Measurements from ENCODE around the gene UNC5A. TPM values are rescaled to one million over a fixed set of nuclear protein-coding genes. Genes with fewer than 3 reads are reported as not detected.

Gene UNC5A
- total RNA-seq, 1 donor from 2014 or later = not detected

DNA sequence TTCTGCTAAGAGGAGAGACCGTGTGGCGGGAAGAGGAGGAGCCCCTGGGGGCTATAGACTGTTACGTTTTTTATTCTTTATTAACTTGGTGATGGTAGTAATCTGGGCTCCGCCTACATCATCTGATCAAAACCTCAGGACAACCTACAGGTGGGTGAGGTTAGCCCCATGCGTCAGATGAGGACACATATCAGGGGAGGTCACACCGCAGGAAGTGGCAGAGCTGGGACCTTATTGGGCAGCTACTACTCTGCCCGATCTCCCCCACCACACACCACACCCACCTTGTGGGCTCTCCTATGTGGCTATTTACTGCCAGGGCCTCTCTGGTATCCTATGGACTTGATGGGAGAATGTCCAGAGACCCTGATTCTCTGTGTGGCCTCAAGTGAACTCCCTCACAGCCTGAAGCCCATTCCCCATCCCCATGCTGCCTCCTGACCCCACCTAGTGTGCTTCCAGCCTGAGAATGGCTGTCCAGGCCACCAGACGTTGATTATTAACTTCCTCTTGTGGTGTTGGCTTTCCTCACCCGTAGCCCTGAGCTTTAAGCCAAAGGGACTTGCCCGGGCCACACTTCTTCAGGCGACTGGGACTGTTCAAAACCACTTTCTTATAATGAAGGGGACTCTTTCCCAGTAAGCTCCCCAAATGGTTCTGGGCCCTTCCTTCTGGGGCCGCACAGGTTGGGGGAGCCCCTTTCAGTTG is 8.2 kb downstream of the UNC5A start:
- intact Hi-C loops (cut with micrococcal nuclease) = loop anchor here (10.0 kb wide), 1 partner anchor 136 kb away; no protein-coding TSS in a partner anchor

DNA sequence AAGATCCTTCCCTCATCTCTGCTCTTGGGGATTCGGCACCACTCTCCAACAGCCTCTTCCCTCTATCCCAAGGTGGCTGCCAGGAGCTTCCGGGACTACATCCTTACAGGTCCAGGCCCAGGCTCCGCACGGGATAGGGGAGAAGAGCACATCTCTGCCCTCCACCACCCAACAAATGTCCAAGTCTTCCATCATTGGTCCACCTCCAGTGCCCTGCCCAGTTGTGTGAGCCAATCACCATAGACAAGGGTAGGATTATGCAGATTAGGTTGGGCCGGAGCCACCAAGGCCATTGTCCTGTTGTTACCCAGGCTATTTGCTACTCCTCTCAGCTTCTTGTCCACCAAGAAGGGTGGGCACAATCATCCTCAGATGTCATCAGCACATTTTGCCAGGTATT is 9.1 kb downstream of the UNC5A start:
- intact Hi-C loops (cut with micrococcal nuclease) = loop anchor here (10.0 kb wide), 1 partner anchor 135 kb away; no protein-coding TSS in a partner anchor

DNA sequence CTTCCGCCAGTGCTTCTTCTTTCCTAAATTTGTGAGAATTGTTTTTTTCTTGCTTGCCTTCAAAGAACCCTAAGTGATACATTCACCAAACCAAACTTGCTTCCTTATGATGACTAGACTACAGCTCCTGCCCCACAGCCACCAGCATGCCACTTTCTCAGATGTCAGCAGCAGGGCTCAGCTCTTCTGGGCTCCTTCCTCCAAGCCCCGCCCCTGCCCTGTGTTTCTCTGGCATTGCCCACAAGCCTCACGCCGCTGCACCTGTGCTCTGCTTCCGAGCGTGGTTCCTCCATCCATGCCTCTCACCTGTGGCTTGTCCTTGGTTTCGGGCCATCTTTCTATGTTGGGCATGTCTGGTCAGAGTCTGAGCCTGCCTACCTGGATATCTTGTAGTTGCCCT is 10.6 kb downstream of the UNC5A start:
- intact Hi-C loops (cut with micrococcal nuclease) = no loop called here

DNA sequence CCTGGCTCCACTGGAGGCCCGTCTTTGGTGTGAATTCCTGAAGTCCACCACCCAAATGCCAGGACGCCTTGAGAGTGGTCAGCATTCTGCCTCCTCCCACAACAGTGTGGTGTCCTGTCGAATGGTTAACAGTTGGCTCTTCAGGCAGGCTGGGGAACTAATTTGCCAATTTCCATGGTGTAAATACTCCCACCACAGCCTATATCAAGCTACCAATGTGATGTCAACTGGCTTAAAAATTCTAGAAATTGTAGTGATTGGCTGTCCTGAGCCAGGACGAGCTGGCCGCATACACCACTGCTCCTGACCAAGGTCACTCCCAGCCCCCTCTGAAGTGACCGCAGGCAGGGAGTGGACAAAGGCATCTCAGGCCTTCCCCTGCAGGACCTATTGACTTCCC is 11.1 kb downstream of the UNC5A start:
- intact Hi-C loops (cut with micrococcal nuclease) = no loop called here

DNA sequence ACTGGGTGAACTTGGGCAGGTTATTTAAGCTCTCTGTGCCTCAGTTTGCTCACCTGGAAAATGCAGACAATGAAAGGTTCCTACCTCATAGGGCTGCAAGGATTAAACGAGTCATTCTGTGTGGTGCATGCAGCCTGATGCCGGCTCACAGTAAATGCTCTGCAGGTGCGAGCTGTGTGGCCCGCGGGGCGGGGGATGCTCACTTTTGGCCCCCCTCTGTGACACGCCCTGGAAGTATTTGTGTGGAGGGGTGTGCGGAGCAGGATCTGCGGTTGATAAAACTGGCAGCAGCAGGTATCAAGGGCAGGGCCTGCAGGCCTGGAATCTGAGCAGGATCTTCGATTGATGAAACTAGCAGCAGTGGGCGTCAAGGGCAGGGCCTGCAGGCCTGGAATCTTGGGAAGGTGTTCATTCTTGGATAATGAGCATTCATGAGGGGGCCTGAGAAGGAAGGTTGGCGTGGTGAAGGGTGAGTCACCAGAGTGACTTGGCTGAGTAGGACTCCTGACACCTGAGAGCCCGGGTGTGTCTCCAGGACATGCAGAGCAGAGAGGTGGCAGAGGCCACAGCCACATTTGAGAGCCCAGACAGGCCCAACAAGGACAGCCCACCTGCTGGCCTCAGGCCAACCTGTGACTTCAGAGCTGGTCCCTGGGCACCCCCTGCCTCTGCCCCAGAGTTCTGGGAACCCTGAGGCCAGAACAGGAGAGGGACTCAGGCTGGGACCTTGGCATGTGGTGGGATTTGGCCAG is 11.9 kb downstream of the UNC5A start:
- intact Hi-C loops (cut with micrococcal nuclease) = no loop called here

DNA sequence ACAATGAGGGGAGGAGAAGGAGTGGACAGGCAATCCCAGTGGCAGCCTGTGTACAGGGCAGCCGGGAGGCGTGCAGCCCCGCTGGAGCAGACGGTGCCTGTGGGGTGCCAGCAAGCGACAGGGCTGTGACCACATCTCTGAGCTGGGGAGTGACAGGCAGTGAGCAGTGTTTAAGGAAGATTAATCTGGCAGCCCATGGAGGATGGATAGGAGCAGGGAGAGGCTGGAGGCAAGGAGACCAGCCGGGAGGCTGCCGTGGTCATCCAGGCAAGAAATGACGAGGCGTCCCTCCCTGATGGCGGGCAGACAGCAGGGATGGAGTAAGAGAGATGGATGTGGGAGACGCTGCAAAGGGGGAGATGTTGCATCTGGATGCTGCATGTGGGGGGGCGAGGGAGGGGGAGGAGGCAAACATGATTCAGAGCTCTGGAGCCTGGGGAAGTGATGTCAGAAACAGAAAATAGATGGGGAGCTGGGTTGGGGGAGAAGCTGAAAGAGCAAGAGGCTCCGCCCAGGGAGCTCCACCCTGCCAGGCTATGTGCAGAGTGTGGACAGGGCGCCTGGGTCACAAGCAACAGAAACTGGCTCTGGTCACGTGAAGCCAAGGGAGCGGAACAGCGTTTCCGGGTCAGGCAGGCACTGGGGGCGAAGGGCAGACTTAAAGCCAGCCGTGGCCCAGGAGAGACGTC is 12.6 kb downstream of the UNC5A start:
- intact Hi-C loops (cut with micrococcal nuclease) = no loop called here

DNA sequence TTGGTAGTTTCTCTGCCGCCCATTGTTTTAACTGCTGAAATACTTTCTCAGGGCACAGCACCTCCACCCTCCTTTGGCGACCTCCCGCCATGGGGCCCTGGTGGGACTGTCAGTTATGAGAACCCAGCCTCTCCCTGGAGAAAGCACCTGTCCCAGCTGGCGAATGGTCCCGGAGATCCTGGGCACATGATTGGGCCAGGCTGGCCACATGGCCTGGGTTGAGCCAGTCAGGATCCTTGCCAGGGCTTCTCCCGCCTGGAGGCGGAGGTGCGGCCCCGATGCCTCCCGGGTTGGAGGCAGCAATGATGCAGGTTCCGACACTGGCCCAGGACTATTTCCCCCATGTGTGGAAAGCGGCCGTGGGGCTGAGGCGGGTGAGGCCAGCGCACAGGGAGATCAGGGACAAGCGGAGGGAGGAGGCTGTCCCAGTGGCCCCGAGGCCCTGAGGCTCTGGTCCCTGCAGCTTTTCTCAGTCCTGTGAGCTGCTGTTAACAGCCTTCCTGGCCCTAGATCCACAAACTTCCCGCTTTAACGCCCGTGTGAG is 13.6 kb downstream of the UNC5A start:
- intact Hi-C loops (cut with micrococcal nuclease) = no loop called here

DNA sequence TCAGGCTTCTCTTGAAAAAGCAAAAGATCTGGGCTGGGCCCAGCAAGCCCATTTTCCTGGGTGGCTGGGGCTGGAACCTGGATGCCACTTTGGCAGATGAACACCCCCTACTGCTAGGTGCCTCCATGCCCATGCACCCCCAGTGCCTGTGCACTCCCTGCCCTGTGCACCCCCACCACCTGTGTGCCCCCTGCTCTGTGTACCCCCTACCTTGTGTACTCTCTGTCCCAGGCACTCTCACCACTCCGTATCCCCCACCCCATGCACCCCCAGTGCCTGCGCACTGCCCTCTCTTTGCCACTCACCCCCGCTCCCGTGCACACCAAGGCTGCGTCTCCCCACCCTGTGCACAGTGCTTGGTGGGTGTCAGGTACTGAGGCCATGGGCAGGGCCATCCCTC is 14.2 kb downstream of the UNC5A start:
- intact Hi-C loops (cut with micrococcal nuclease) = no loop called here

DNA sequence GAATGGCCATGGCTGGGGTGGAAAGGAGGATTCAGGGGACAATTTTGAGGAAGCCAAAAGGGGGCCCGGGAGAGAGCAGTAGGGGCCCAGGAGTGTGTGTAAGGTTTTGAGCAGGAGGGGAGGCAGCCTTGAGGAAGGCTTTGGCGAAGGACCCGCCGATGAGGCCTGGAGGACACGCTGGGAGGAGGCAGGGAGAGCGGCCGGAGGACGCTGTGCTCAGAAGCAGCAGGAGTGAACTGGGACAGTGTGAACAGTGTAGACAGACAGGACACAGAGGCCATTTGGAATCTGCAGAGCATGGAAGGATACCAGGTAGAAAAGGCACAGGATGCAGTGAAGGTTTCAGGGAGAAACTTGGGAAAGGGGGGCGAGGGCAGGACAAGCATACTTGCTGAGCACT is 14.9 kb downstream of the UNC5A start:
- intact Hi-C loops (cut with micrococcal nuclease) = no loop called here

DNA sequence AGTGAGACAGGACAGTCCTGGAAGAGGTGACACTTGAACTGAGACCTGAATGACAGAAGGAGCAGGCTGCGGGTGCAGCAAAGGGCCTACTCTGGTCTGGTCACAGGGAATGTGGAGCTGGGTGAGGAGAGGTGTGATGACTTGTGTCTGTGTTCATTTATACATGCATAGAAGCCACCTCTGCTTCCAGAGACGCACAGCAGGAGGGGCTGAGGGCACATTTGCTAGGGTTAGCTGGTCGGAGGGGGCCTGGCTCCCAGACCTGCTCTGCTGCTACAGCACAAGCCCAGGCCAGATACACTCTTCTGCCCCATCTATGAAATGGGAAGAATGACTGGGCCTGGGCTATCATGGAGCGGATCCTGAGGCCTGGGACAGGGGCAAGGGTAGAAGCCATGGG is 15.6 kb downstream of the UNC5A start:
- intact Hi-C loops (cut with micrococcal nuclease) = no loop called here

DNA sequence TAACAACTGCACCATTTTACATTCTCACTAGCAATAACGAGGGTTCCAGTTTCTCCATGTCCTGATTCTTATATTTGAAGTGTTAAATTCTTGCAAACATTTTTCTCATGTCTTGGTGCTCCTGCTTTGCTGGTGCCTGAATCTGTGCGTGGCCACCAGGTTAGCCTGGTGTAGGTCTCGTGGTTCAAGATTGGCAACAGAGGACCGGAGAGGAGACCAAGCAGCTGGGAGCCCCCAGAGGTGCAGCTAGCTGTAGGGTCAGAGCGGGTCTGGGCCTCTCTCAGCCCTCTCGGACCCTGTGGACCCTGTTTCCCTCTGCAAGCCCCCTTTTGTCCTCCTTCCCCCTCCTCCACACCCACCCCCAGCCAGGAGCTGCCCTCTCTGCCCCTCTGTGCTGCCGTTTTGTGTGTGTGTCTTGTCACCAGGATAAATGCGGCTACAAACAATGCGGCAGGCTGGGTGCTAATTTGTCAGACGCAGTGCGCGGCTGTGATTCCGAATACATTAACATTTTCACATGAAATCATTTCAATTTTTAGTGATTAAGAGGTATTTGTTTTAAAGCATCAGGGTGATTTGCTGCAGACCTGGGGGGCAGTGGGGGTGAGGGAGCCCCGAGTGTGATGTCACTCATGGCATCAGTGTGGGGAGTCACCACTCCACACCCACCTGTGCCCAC is 17.5 kb downstream of the UNC5A start:
- intact Hi-C loops (cut with micrococcal nuclease) = no loop called here

DNA sequence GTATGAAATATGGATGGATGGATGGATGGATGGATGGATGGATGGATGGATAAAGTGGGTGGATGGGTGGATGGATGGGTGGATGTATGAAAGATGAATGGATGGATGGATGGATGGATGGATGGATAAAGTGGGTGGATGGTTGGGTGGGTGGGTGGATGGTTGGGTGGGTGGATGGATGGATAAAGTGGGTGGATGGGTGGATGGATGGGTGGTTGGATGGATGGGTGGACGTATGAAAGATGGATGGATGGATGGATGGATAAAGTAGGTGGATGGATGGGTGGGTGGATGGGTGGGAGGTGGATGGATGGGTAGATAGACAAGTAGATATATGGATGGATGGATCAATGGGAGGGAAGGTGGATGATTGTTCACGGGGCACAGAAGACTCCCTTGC is 19.0 kb downstream of the UNC5A start:
- intact Hi-C loops (cut with micrococcal nuclease) = no loop called here

DNA sequence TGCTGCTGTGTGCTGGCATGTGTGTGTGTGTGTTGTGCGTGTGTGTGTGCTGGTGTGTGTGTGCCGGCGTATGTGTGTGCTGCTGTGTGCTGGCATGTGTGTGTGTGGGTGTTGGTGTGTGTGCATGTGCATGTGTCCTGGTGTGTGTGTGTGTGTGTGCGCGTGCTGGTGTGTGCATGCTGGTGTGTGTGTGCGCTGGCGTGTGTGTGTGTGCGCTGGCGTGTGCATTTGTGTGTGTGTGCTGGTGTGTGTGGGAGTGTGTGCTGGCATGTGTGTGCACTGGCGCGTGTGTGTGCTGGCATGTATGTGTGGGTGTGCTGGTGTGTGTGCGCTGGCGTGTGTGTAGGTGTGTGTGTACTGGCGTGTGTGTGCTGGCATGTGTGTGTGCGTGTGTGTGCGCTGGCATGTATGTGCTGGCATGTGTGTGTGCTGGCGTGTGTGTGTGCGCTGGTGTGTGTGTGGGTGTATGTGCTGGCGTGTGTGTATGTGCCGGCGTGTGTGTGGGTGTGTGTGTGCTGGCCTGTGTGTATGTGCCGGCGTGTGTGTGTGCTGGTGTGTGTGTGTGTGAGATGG is 20.1 kb downstream of the UNC5A start:
- intact Hi-C loops (cut with micrococcal nuclease) = no loop called here

DNA sequence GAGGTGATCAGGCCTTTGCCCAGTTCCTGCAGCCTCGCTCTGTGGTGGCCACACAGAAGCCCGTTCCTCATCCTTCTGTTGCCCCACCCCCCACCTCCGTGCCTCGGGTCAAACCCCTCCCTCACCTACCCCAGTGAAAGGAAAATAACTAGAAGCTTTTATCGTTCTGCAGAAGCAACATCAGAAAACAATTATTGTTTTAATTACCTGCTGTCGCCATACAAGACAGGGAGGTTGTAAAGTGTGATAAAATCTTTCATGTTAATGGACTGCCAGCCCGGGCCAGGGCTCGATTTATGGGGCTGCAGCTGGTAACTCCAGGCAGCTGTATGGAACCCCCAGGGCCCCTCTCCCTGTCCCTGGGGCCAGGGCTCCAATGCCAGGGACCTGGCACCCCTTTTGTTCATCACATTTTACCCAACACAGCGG is 20.6 kb downstream of the UNC5A start:
- intact Hi-C loops (cut with micrococcal nuclease) = no loop called here

DNA sequence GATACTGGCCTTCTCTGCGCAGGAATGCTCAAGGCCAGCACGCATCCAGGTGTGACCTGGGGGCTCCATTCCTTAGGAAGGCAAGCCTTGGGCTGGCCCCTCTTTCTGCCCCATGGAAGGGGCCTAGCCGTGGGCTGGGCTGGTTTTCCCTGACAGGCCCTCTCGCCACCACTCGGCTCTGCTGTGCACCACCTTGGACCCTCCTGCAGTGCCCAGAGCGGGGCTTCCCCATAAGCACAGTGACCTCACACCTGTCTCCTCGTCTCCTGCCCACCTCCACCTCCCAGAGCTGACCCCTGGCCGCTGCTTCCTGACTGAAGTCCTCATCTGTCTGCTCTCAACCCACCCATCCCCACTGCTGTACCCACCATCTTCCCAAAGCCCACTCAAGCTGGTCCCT is 21.1 kb downstream of the UNC5A start:
- intact Hi-C loops (cut with micrococcal nuclease) = no loop called here

DNA sequence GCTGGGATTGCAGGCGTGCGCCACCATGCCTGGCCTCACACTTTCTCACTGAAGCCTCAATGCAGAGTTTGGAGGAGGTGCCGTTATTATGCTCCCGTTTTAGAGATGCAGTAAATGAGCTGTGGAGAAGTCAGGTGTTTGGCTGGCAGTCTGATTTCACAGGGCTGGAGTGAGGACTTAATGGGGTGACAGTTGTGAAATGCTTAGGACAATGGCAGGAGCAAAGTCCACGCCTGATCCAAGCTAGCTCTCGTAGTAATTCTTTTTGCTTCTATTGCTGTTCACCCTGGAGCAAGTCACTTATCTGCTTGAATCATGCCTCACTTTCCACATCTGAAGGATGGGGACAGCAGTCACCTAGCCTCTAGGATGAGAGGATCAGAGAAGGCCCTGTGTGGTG is 21.8 kb downstream of the UNC5A start:
- intact Hi-C loops (cut with micrococcal nuclease) = no loop called here

DNA sequence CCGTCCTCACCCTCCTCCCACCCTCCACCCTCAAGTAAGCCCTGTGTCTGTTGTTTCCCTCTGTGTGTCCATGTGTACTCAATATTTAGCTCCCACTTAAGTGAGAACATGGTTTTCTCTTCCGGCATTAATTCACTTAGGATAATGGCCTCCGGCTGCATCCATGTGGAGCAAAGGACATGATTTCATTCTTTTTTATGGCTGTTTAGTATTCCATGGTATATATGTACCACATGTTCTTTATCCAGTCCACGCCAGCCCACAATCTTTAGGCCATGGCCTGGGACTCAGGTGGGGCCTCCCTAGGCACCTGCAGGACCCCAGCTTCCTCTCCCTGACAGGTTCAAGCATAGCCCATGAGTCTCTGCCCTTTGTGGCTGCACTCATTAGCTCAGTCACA is 22.9 kb downstream of the UNC5A start:
- intact Hi-C loops (cut with micrococcal nuclease) = no loop called here

DNA sequence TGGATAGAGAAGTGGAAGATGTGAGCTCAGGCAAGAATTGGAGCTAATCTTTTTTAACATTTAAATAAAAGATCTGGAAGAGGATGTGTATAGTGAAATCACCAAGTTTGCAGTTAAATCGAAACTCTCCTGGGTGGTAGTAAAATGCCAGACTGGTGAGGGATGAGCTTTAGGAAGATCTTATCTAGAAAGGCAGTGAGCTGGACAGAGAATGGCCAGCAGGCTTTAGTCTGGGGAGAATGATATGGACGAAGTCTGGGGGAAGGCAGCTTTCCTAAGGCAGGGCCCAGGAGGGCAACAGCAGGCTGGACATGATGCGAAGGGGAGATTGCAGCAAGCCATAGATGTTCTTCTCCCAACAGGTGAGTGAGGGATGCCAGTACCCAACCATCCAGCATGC is 25.6 kb downstream of the UNC5A start:
- intact Hi-C loops (cut with micrococcal nuclease) = no loop called here

DNA sequence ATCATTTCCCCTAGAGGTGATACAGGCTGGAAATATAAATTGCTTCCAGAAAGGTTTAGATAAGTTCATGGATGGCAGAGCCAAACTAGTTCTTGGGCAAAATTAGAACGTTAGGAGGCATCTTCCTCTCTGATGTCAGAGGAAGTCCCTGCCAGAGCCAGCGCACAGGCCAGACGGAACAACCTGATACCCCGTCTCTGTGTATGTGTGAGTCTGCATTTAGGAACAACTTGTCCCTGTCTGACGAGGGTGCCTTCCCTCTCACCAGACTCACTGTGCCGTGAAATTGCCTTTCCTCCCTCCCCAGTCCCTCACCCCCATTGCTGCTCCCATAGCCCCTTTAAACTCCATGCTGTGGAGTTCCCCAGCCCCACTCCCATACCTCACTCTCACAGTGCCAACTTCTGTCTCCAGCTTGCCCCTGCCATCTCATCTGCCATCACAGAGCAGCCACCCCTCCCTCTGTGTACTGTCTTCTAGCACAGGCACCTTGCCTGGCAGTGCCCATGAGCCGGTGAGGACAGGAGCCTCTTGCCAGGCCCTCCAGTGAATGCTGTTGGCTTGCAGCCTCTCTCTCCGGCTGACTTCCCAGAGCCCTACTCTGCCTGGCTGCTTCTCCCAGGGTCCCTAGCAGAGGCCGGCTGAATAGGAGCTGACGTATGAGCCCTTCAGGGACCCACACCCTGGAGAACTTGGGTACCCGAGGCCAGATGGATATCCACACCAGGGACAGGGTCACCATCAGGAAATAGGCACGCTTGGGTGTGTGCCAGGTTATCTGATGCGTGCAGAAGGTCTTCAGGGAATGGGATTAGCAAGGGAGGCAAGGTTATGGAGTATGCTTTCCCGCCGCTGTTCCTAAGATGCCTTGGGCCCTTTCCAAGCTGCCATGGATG is 26.7 kb downstream of the UNC5A start:
- intact Hi-C loops (cut with micrococcal nuclease) = no loop called here

DNA sequence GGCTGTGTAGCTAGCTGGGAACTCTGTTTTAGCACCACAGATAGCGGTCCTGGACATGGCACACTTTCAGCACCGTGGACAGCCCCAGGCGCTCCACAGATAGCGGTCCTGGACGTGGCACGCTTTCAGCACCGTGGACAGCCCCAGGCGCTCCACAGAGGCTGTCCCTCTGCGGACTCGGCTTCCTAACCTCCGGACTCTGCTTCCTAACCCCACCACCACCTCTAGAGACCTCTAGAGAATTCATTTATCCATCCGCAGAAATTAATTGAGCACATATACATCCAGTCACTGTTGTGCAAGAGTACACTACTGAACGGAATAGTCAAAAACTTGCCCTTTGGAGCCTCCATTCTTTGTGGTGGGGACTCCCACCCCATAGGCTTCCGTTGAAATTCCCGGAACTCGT is 27.4 kb downstream of the UNC5A start:
- intact Hi-C loops (cut with micrococcal nuclease) = no loop called here
